ENCODE results near the gene SKI. TPM values are rescaled to one million over a fixed set of nuclear protein-coding genes. Genes with fewer than 3 reads are reported as not detected.
A peak's percentile ranks its signal among the peaks of the same experiment; 100 is the strongest.
"Not testable (repeated sequence)": the region's sequence is repeated elsewhere in the genome, so short reads cannot be mapped to it uniquely, and the experiment has no call there.

The SKI gene
- total and polyA plus RNA-seq, 2 of the 4 experiments (the other 2 are of a cell fraction), result 2.3 to 20.1 TPM

DNA sequence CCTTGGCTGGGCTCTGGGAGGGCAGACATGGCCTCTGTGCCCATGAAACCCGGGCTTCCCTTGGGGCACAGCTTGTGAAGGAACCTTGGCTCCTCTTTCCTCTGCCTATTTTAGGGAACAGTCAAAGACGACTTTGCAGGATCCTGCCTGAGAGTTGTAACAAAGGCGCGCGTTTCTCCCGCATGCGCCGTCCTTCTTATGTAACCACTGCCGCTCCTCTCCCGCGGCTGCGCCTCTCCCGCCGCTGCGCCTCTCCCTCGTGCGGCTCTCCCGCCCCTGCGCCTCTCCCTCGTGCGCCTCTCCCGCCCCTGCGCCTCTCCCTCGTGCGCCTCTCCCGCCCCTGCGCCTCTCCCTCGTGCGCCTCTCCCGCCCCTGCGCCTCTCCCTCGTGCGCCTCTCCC is 103.5 kb downstream of the SKI start:
- BruUV-seq (replicated peaks); DNase-seq; CTCF ChIA-PET; intact Hi-C loops (cut with micrococcal nuclease); H3K79me1 ChIP-seq (ENCODE audit: low read depth in 1 of 2, low read length in 2 of 2); H3K56ac ChIP-seq (ENCODE audit: extremely low read depth, insufficient read depth, low read length); H4K8ac ChIP-seq (ENCODE audit: low read depth in 2 of 2, low read length in 2 of 2); H3K14ac ChIP-seq (replicated peaks; ENCODE audit: low read depth, low read length); H3K4me2 ChIP-seq (ENCODE audit: low read depth, low read length); H3K23ac ChIP-seq (ENCODE audit: low read depth, low read length); H3K4me3 ChIP-seq (ENCODE audit: insufficient read depth, low read depth, low read length); H3K9ac ChIP-seq (ENCODE audit: low read depth, low read length); H3K27me3 ChIP-seq (ENCODE audit: control insufficient read depth, insufficient read depth, low read length); H2AK9ac ChIP-seq (replicated peaks; ENCODE audit: low read depth, low read length, poor library complexity); H4K20me1 ChIP-seq (ENCODE audit: insufficient read depth, low read length); H2BK15ac ChIP-seq (ENCODE audit: low read depth, low read length); in situ Hi-C loops (cut with MboI; ENCODE audit: low sequenced_read_pairs); H4K5ac ChIP-seq (ENCODE audit: low read depth, low read length); H3K18ac ChIP-seq (ENCODE audit: low read depth, low read length); H3K9me1 ChIP-seq (ENCODE audit: insufficient read depth, low read length); H2BK5ac ChIP-seq (ENCODE audit: low read depth, low read length, poor library complexity, severe bottlenecking); POLR2A ChIA-PET (ENCODE audit: unreplicated experiment); H3K36me3 ChIP-seq (ENCODE audit: control insufficient read depth, insufficient read depth, low read length); H3K27ac ChIP-seq (ENCODE audit: insufficient read depth, low read length); dilution Hi-C loops (cut with HindIII; ENCODE audit: low sequenced_read_pairs, unreplicated experiment); ATAC-seq (ENCODE audit: low read depth); H3K9me3 ChIP-seq (ENCODE audit: control insufficient read depth, insufficient read depth, low read length): not testable (repeated sequence)
- Histone ChIP-seq H3K4ac (ENCODE audit: low read depth, low read length) (peak overlapping the region; percentile 85; the same call in 1 of the 2 replicates), H3K4me1 (ENCODE audit: control insufficient read depth, insufficient read depth, low read length) (peaks cover 11% of the 10 kb centered on the region), H2BK20ac (ENCODE audit: low read depth, low read length) (peak overlapping the region; percentile 45; the same call in 1 of the 2 replicates), H2AFZ (replicated peaks; ENCODE audit: low read length, poor library complexity) (peak overlapping the region; percentile 92), H4K91ac (ENCODE audit: insufficient read depth, low read depth, low read length) (peak overlapping the region; percentile 46), H2AK5ac (ENCODE audit: low read depth, low read length) (peak overlapping the region; percentile 59; the same call in 1 of the 2 replicates), H2BK120ac (ENCODE audit: low read depth, low read length) (peak overlapping the region; percentile 91; the same call in 1 of the 2 replicates)
- WGBS, 2 experiments (ENCODE audit: extremely low coverage in 2 of 2, insufficient read length in 1 of 2), result 70% methylated on average over 2 of the region's 33 CpGs; no CpG with 5 or more reads in 1 of the 2 experiments
